ENCODE data around the gene KRT86.

DNA sequence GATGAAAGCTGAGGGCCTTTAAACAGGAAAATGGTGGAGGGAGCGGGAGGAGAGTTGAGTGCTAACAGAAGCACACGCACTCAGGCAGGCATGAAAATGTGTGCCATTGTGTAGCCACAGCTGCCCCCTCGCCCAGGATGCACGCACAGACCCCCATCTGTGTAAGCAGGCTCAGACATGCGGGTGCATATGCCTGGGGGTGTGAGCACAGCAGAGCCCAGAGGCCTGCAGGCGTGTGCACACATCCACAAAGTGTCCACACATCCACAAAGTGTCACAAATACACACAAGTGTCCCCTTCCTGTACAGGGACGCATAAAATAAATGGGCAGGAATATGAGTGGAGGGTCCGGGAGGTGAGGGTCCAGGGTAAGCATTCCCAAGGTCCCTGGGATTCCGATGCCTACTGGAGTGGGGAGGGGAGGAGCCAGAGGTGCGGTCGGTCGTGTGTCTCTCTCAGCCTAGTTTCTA lies 42.2 kb upstream of the KRT86 start:
- TF ChIP-seq CTCF (IDR thresholded peaks at IDR 0.05): no peak
- no peak for TF ChIP-seq EZH2 (IDR thresholded peaks at IDR 0.05; ENCODE audit: borderline replicate concordance, insufficient read depth, low read depth, low read length, poor library complexity, severe bottlenecking)
